Vagina (tissue), 2 donors: ENCODE data around the gene PYDC1. TPM values are rescaled to one million over a fixed set of nuclear protein-coding genes. Genes with fewer than 3 reads are reported as not detected.

Experiments
- DNase-seq, 2 donors: peaks; one replicate each; pipeline ENCODE4 v3.0.0-alpha.2; 2017; ENCODE audit errors: extremely low spot score in 2 of 2
- H3K27ac ChIP-seq: fragments of 200-600 bp; sonication (generic); one replicate; pipeline ENCODE4 v1.5.1; 2019
- H3K27me3 ChIP-seq: fragments of 200-600 bp; sonication (generic); one replicate; pipeline ENCODE4 v1.5.1; 2019
- H3K36me3 ChIP-seq, 2 donors: fragments of 200-600 bp; sonication (generic); one replicate each; pipeline ENCODE4 v1.5.1; 2017 to 2019
- H3K4me1 ChIP-seq: fragments of 200-600 bp; sonication (generic); one replicate; pipeline ENCODE4 v1.5.1; 2019
- H3K4me3 ChIP-seq, 2 donors: fragments of 200-600 bp; sonication (generic); 1 replicate in 1 of 2; 2 replicates in 1 of 2; pipeline ENCODE4 v1.5.1; 2016 to 2019
- H3K9me3 ChIP-seq: fragments of 200-600 bp; sonication (generic); one replicate; pipeline ENCODE4 v1.5.1; 2019
- POLR2A ChIP-seq, 2 donors: fragments of 450-650 bp; IDR thresholded peaks; one replicate each; pipeline ENCODE4 v1.6.1; 2017; ENCODE audit warnings: antibody characterized with exemption in 2 of 2, mild to moderate bottlenecking in 2 of 2, moderate library complexity in 2 of 2
- POLR2AphosphoS5 ChIP-seq, 2 donors: sonication (generic); formaldehyde crosslinking; IDR thresholded peaks; one replicate each; pipeline ENCODE4 v1.9.0; 2017; ENCODE audit warnings: antibody characterized with exemption in 2 of 2, mild to moderate bottlenecking in 2 of 2, low read depth in 1 of 2; ENCODE audit not compliant: insufficient read depth in 1 of 2
- intact Hi-C: fragments of 100-400 bp; cut with DNase I; formaldehyde crosslinking; loops from one replicate; pipeline ENCODE4 v1.15.1; 2023
- total RNA-seq: library from RNA; depleted of rRNA; stranded (reverse); fragments of >200 nt; gene quantifications from one replicate; pipeline ENCODE4 v1.2.3, GENCODE V29; 2016
- TF ChIP-seq, protein P1 (sequence below), 3 experiments: fragments of 450-650 bp in 2 of 3; fragments of 200-600 bp in 1 of 3; sonication (generic) in 1 of 3; IDR thresholded peaks; one replicate each; pipeline ENCODE4 v1.5.1; 2017 to 2019; ENCODE audit warnings: antibody characterized with exemption in 3 of 3, mild to moderate bottlenecking in 2 of 3, moderate library complexity in 2 of 3

Gene PYDC1
- total RNA-seq, 1 donor from 2014 or later: not detected

DNA sequence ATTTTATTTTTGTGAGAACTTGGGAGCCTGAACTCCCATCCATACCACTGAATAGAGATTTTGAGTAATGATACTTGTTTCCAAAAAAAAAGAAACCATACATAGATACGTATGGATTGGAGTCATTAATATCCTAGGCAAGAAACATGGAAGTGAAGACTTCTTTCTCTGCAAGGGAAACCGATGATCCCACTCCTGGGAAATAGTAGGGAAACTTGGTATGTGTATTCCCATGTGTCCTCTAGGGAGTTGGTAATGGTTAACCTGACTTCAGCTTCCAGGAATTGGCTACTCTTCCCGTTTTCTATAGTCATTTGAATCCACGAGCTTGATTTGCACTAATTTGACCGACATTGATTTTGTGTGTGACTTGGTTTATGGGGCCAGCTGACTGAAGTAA is 31.6 kb downstream of the PYDC1 start:
- no peak overlapping the region for H3K27ac ChIP-seq
- intact Hi-C loops: loop anchor here (10.0 kb wide), 1 partner anchor 259 kb away; the partner anchor contains the start of gene ZNF843
- H3K9me3 ChIP-seq: no peaks in the 10 kb centered on the region
- peaks cover 4 to 81% of the 10 kb centered on the region in 2 donors for H3K36me3 ChIP-seq
- no peaks in the 10 kb centered on the region for H3K27me3 ChIP-seq
- DNase-seq: no peak
- H3K4me1 ChIP-seq: peaks cover 35% of the 10 kb centered on the region
- no peak overlapping the region for H3K4me3 ChIP-seq
- TF ChIP-seq POLR2A (IDR thresholded peaks at IDR 0.05) (no peak), POLR2AphosphoS5 (IDR thresholded peaks at IDR 0.05; ENCODE audit: insufficient read depth in 1 of 2, low read depth in 1 of 2) (no peak)
- TF ChIP-seq, protein P1, sequence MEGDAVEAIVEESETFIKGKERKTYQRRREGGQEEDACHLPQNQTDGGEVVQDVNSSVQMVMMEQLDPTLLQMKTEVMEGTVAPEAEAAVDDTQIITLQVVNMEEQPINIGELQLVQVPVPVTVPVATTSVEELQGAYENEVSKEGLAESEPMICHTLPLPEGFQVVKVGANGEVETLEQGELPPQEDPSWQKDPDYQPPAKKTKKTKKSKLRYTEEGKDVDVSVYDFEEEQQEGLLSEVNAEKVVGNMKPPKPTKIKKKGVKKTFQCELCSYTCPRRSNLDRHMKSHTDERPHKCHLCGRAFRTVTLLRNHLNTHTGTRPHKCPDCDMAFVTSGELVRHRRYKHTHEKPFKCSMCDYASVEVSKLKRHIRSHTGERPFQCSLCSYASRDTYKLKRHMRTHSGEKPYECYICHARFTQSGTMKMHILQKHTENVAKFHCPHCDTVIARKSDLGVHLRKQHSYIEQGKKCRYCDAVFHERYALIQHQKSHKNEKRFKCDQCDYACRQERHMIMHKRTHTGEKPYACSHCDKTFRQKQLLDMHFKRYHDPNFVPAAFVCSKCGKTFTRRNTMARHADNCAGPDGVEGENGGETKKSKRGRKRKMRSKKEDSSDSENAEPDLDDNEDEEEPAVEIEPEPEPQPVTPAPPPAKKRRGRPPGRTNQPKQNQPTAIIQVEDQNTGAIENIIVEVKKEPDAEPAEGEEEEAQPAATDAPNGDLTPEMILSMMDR (IDR thresholded peaks at IDR 0.05): no peak

DNA sequence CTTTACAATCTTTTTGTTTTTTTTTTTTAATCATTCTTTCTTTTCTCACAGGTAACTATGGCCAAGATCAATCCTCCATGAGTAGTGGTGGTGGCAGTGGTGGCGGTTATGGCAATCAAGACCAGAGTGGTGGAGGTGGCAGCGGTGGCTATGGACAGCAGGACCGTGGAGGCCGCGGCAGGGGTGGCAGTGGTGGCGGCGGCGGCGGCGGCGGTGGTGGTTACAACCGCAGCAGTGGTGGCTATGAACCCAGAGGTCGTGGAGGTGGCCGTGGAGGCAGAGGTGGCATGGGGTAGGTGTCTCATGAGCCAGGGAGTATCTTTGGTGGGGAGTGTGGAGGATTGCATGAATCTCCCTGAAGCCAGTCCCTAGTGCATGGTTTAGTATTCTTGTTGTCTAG is 32.0 kb downstream of the PYDC1 start:
- H3K4me1 ChIP-seq: peaks cover 35% of the 10 kb centered on the region
- DNase-seq: no peak
- no peaks in the 10 kb centered on the region for H3K27me3 ChIP-seq
- TF ChIP-seq, protein P1 (IDR thresholded peaks at IDR 0.05): no peak
- no peak for TF ChIP-seq POLR2A (IDR thresholded peaks at IDR 0.05)
- no peak for TF ChIP-seq POLR2AphosphoS5 (IDR thresholded peaks at IDR 0.05; ENCODE audit: insufficient read depth in 1 of 2, low read depth in 1 of 2)
- H3K4me3 ChIP-seq: no peak overlapping the region
- H3K36me3 ChIP-seq: peaks cover 4 to 76% of the 10 kb centered on the region in 2 donors
- no peak overlapping the region for H3K27ac ChIP-seq
- no peaks in the 10 kb centered on the region for H3K9me3 ChIP-seq
- intact Hi-C loops: loop anchor here (10.0 kb wide), 1 partner anchor 260 kb away; the partner anchor contains the start of gene ZNF843

DNA sequence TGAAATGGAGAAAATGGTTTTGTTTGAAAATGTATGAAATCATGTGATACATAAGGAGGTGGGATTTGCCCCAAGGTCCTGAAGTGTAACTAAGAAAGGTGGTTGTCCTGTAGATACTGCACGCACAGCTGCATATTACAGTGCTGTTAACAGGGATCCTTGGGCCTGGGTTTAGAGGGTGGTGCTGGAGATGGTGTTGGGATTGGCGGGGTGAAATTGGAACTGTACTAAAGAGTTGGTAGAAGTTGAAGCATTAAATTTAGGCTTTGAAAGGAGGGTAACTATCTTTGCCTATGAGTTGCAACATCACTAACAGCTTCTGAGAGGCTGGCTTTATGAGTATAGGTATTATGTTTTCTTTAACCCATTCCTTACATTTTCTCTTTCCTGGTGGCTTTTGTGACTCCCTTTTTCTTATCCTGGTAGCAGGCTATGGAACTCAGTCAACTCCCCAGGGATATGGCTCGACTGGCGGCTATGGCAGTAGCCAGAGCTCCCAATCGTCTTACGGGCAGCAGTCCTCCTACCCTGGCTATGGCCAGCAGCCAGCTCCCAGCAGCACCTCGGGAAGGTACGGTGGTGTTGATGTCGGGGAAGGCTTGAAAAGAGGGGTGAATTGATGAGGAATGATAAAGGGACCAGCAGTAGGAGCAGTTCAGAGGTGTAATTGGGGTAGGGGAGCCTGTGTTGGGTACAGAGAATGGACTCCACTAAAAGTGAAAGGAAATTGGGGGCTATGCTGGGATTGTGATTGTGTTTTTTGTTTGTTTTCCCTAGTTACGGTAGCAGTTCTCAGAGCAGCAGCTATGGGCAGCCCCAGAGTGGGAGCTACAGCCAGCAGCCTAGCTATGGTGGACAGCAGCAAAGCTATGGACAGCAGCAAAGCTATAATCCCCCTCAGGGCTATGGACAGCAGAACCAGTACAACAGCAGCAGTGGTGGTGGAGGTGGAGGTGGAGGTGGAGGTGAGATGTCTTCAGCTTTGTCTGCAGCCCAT is 33.2 kb downstream of the PYDC1 start:
- H3K4me1 ChIP-seq: peaks cover 42% of the 10 kb centered on the region
- intact Hi-C loops: loop anchor here (10.0 kb wide), 1 partner anchor 261 kb away; the partner anchor contains the start of gene ZNF843

DNA sequence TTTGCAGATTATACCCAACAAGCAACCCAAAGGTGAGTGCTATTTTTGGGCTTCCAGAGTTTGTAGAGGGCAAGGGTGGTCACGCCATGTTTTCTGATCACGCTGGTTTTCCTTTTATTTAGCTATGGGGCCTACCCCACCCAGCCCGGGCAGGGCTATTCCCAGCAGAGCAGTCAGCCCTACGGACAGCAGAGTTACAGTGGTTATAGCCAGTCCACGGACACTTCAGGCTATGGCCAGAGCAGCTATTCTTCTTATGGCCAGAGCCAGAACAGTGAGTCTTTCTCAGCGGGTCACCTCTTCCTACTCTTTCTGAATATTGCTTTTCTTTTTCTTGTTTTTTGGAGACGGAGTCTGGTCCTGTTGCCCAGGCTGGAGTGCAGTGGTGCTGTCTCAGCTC is 34.5 kb downstream of the PYDC1 start:
- Histone ChIP-seq H3K36me3 (peaks cover 0 to 52% of the 10 kb centered on the region in 2 donors), H3K4me1 (peaks cover 44% of the 10 kb centered on the region), H3K27ac (no peak overlapping the region), H3K4me3 (peak overlapping the region; percentile 73 to 99), H3K9me3 (no peaks in the 10 kb centered on the region), H3K27me3 (no peaks in the 10 kb centered on the region)
- TF ChIP-seq POLR2A (IDR thresholded peaks at IDR 0.05) (no peak), POLR2AphosphoS5 (IDR thresholded peaks at IDR 0.05; ENCODE audit: insufficient read depth in 1 of 2, low read depth in 1 of 2) (no peak)
- TF ChIP-seq, protein P1 (IDR thresholded peaks at IDR 0.05): no peak
- intact Hi-C loops: loop anchor here (10.0 kb wide), 1 partner anchor 262 kb away; the partner anchor contains the start of gene ZNF843
- no peak for DNase-seq

More for the DNA sequence above, 33.2 kb downstream of the PYDC1 start:
- no peak for TF ChIP-seq POLR2A (IDR thresholded peaks at IDR 0.05)
- TF ChIP-seq, protein P1 (IDR thresholded peaks at IDR 0.05): no peak
- no peak for TF ChIP-seq POLR2AphosphoS5 (IDR thresholded peaks at IDR 0.05; ENCODE audit: insufficient read depth in 1 of 2, low read depth in 1 of 2)
- Histone ChIP-seq H3K9me3 (no peaks in the 10 kb centered on the region), H3K36me3 (peaks cover 4 to 65% of the 10 kb centered on the region in 2 donors), H3K27me3 (no peaks in the 10 kb centered on the region), H3K27ac (no peak overlapping the region), H3K4me3 (no peak overlapping the region)
- DNase-seq: no peak
